Measurements from ENCODE around the gene C19orf12. TPM values are rescaled to one million over a fixed set of nuclear protein-coding genes. Genes with fewer than 3 reads are reported as not detected.

C19orf12 gene
- total and polyA plus RNA-seq, 5 donors: 37.3 to 48.2 (median 41.3) TPM

DNA sequence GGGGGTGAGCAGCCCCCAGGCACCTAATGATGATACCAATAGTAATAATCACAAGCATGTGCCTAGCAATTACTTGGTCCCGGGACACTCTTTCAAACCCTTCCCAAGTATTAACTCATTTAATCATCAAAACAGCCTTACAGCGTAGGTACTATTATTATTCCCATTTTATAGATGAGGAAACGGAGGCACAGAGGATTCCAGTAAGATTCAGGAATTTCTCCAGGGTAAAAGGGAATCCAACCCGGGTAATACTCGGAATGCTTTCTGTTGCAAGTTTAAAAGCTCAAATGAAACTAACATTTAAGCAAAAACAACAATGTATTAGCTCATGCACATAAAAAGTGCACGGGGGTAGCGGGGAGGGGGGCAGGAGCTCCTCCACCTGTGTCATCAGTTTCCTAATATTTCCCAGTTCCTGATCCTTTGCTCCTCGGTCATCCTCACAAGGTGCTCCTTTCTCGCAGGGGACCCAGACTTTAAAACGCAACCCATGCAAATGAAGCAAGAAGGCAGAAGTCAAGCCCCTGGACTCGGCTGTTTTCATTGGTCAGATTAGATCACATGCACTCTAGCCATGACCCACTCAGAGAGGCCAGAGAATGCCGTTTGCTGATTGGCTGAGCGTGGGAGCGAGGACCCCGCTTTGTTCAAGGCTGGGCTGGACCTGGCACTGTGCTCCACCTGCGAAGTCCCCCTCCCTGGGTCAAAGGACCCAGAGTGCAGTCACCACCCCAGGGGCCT lies 38.3 kb upstream of the C19orf12 start:
- Histone ChIP-seq H3K27ac (ENCODE audit: low read length) (no peak overlapping the region), H3K27me3 (ENCODE audit: control insufficient read depth, insufficient read depth) (no peaks in the 10 kb centered on the region), H3K9me3 (ENCODE audit: control insufficient read depth, low read length) (no peaks in the 10 kb centered on the region), H3K4me3 (ENCODE audit: low read length) (no peak overlapping the region), H3K4me1 (ENCODE audit: control insufficient read depth, insufficient read depth, low read length) (no peaks in the 10 kb centered on the region)
- ATAC-seq (no peak), DNase-seq (no peak)
- 86% methylated on average over 16 of the region's 16 CpGs for WGBS
- intact Hi-C loops (cut with DNase I): loop anchor here in 1 of 4 donors (10.0 kb wide), 1 partner anchor 901 kb away; no protein-coding TSS in a partner anchor

DNA sequence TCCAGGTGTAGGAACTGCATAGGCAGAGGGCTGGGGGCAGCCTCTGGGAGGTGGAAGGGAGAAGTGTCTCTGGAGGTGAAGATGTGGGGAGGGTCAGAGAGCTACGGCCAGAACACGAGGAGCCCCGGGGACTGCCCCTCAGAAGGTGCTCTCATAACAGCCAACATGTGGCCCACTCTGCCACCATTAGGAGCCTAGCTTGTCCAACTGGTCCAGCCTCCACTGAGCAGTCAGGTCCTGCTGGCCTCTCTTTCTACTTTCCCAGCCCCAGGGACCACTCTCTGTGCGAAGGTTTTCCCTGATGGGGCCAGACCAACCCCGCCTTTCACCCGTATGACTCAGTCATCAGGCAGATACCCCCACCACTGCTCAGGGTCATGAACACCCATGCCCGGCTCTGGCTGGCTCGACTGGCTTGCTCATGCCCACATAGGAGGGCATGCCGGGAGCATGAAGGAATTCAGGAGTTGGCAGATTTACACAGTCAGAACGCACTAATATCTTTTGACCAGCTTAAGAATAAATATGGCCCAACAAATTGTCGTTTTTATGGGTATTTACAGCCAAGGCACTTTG lies 37.5 kb upstream of the C19orf12 start:
- Histone ChIP-seq H3K27me3 (ENCODE audit: control insufficient read depth, insufficient read depth) (no peaks in the 10 kb centered on the region), H3K9me3 (ENCODE audit: control insufficient read depth, low read length) (no peaks in the 10 kb centered on the region), H3K4me3 (ENCODE audit: low read length) (no peak overlapping the region), H3K27ac (ENCODE audit: low read length) (no peak overlapping the region), H3K4me1 (ENCODE audit: control insufficient read depth, insufficient read depth, low read length) (no peaks in the 10 kb centered on the region)
- no peak for DNase-seq
- ATAC-seq: no peak
- intact Hi-C loops (cut with DNase I): loop anchor here in 1 of 4 donors (10.0 kb wide), 1 partner anchor 902 kb away; no protein-coding TSS in a partner anchor
- WGBS: 75% methylated on average over 11 of the region's 11 CpGs

DNA sequence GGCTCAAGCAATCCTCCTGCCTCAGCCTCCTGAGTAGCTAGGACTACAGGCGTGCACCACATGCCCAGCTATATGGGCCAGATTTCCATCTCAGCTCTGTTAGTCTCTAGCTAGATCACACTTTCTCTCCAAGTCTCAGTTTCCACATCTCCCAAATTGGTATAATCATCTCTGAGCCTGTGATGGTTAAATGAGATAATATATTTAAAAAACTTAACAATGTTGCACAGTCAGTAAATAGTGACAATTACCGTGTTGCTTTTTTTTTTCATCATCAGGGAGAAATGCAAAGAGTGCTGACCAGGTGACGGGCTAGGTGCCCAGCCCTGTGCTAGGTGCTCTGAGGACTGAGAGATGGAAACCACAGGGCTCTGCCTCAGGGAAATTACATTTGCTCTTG lies 36.9 kb upstream of the C19orf12 start:
- WGBS: 87% methylated on average over 3 of the region's 3 CpGs
- no peaks in the 10 kb centered on the region for H3K9me3 ChIP-seq (ENCODE audit: control insufficient read depth, low read length)
- H3K4me3 ChIP-seq (ENCODE audit: low read length): no peak overlapping the region
- no peaks in the 10 kb centered on the region for H3K27me3 ChIP-seq (ENCODE audit: control insufficient read depth, insufficient read depth)
- H3K27ac ChIP-seq (ENCODE audit: low read length): no peak overlapping the region
- DNase-seq: no peak
- H3K4me1 ChIP-seq (ENCODE audit: control insufficient read depth, insufficient read depth, low read length): no peaks in the 10 kb centered on the region
- intact Hi-C loops (cut with DNase I): loop anchor here in 1 of 4 donors (10.0 kb wide), 1 partner anchor 903 kb away; no protein-coding TSS in a partner anchor
- no peak for ATAC-seq

DNA sequence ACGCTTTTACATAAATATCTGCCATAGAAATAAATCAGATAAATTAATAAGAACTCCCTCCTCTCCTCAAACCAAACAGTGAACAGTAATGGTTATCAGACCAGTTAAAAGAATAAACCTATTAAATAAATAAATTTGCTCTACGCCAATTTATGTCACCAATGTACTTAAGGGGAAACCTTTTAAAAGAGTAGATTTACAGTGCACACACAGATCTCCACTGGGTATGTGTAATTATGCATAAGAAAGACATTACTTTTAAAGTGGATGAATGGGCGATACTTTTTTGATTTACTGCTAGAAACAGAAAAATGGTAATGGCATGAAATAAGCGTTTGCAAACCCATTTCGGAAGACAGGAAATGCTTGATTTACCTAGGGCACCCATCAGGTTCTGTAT lies 34.9 kb upstream of the C19orf12 start:
- DNase-seq (no peak), ATAC-seq (no peak)
- WGBS: 87% methylated on average over 5 of the region's 5 CpGs
- Histone ChIP-seq H3K4me3 (ENCODE audit: low read length) (no peak overlapping the region), H3K27me3 (ENCODE audit: control insufficient read depth, insufficient read depth) (no peaks in the 10 kb centered on the region), H3K4me1 (ENCODE audit: control insufficient read depth, insufficient read depth, low read length) (no peaks in the 10 kb centered on the region), H3K27ac (ENCODE audit: low read length) (no peak overlapping the region), H3K9me3 (ENCODE audit: control insufficient read depth, low read length) (no peaks in the 10 kb centered on the region)
- intact Hi-C loops (cut with DNase I): loop anchor here in 1 of 4 donors (10.0 kb wide), 1 partner anchor 905 kb away; no protein-coding TSS in a partner anchor

DNA sequence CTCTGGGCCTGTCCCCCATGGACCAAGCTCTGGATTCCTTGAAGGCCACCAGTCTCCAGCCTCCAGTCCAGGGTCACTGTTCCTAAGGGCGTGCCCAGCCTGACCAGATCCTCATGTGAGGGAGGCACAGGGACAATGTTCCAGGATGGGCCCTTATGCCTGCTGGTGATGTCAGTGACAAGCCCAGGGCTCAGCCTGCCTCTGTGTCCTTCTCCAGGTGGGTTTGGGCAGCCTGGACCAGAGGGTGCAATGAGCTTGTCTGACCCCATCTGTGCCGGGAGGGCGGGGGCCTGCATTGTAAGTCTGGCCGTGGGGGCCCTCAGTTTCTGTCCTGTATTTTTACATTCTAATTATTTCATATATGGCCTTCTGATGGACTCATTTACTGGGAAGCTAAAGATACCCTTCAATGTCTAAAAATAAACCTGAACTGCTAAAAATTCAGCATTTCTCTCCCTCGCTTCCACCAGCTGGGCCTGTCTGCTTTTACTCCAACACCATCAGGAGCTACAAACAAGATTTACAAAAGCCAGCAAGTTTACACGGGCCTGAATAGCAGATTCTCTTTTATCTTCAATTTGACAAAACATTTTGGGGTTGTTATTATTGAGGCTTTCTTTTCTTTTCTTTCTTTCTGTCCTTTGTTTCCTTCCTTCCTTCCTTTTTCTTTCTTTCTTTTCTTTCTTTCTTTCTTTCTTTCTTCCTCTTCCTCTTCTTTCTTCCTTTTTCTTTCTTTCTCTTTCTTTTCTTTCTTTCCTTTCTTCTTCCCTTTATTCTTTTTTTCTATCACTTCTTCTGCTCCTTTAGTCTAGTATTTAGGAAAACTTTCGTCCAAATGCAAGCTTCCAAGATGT lies 34.2 kb upstream of the C19orf12 start:
- Histone ChIP-seq H3K4me1 (ENCODE audit: control insufficient read depth, insufficient read depth, low read length) (no peaks in the 10 kb centered on the region), H3K9me3 (ENCODE audit: control insufficient read depth, low read length) (no peaks in the 10 kb centered on the region), H3K27me3 (ENCODE audit: control insufficient read depth, insufficient read depth) (no peaks in the 10 kb centered on the region), H3K4me3 (ENCODE audit: low read length) (no peak overlapping the region), H3K27ac (ENCODE audit: low read length) (no peak overlapping the region)
- no peak for ATAC-seq
- intact Hi-C loops (cut with DNase I): no loop called here
- no peak for DNase-seq
- 76% methylated on average over 7 of the region's 7 CpGs for WGBS

DNA sequence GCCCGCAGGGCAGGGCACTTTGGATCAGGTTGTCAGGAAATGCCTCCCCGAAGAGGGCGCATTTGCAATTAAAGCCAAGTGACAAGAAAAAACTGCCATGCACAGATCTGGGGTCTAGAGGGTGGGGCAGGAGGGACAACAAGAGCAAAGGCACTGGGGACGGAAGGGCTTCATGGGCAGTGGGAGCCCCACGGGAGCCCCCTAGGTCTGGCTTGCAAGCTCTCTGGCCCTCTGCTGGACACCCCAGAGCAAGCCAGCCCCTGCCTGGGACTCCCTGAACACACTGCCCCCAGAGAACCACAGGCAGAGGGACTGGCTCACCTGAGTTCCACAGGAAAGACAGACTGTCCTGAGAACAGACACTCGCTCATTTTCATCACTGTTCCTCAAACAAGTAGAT lies 30.2 kb upstream of the C19orf12 start:
- intact Hi-C loops (cut with DNase I): no loop called here
- WGBS: 57% methylated on average over 6 of the region's 6 CpGs
- no peak for DNase-seq
- H3K4me1 ChIP-seq (ENCODE audit: control insufficient read depth, insufficient read depth, low read length): no peaks in the 10 kb centered on the region
- no peak for ATAC-seq
- H3K27ac ChIP-seq (ENCODE audit: low read length): no peak overlapping the region
- H3K27me3 ChIP-seq (ENCODE audit: control insufficient read depth, insufficient read depth): no peaks in the 10 kb centered on the region
- H3K9me3 ChIP-seq (ENCODE audit: control insufficient read depth, low read length): no peaks in the 10 kb centered on the region
- H3K4me3 ChIP-seq (ENCODE audit: low read length): no peak overlapping the region

DNA sequence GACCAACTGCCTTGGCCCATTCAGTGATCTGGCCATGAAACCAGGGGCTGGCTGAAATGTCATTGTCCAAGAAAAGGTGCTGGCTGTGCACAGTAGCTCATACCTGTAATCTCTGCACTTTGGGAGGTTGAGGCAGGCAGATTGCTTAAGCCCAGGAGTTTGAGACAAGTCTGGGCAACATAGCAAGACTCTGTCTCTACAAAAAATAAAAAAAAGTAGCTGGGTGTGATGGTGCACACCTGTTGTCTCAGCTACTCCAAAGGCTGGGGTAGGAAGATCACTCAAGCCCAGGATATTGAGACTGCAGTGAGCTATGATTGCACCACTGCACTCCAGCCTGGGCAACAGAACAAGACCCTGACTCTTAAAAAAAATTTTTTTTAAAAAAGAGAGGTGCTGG lies 28.6 kb upstream of the C19orf12 start:
- Histone ChIP-seq H3K4me1 (ENCODE audit: control insufficient read depth, insufficient read depth, low read length) (no peaks in the 10 kb centered on the region), H3K9me3 (ENCODE audit: control insufficient read depth, low read length) (no peaks in the 10 kb centered on the region), H3K27ac (ENCODE audit: low read length) (no peak overlapping the region), H3K4me3 (ENCODE audit: low read length) (no peak overlapping the region), H3K27me3 (ENCODE audit: control insufficient read depth, insufficient read depth) (no peaks in the 10 kb centered on the region)
- intact Hi-C loops (cut with DNase I): no loop called here
- DNase-seq: no peak
- ATAC-seq: no peak

DNA sequence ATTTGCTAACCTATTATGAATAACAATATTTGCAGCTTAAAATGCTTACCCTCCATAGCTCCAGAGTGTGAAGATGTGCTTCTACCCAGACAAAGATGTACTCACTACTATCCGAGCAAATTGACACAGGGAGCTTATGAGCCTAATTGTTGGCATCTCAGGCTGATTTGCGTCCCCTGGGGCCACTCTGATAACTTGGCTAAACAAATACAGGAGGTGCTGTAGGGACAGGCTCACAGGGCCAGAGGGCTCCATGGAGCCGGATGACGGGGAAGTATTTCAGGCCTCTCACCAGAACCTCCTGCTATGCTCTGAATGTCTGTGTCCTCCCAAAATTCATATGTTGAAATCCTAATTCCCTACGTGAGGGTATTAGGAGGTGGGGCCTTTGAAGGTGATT lies 26.7 kb upstream of the C19orf12 start:
- Histone ChIP-seq H3K4me3 (ENCODE audit: low read length) (no peak overlapping the region), H3K27me3 (ENCODE audit: control insufficient read depth, insufficient read depth) (no peaks in the 10 kb centered on the region), H3K9me3 (ENCODE audit: control insufficient read depth, low read length) (no peaks in the 10 kb centered on the region), H3K27ac (ENCODE audit: low read length) (no peak overlapping the region), H3K4me1 (ENCODE audit: control insufficient read depth, insufficient read depth, low read length) (no peaks in the 10 kb centered on the region)
- intact Hi-C loops (cut with DNase I): no loop called here
- DNase-seq: no peak
- WGBS: 52% methylated on average over 5 of the region's 5 CpGs
- no peak for ATAC-seq

DNA sequence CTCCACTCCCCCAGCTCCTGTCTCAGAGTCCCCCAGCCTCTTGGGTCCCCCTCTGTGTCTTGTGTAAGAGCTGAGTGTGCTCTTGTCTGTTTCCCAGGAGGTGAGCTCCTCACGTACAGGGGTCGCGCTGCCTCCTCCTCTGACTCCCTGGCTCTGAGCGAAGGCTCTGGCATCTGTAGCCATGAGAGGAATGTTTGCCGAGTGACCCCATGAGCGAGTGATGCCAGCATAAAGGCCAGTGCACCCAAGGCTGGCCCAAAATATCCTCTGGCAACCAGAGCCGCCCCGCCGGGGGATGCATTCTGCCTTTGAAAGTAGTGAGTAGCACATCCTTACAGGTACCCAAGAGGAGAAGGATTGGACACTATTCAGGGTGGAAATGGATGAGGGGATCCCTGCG lies 26.2 kb upstream of the C19orf12 start:
- DNase-seq (no peak), ATAC-seq (no peak)
- WGBS: 77% methylated on average over 10 of the region's 10 CpGs
- intact Hi-C loops (cut with DNase I): no loop called here
- Histone ChIP-seq H3K4me3 (ENCODE audit: low read length) (no peak overlapping the region), H3K9me3 (ENCODE audit: control insufficient read depth, low read length) (no peaks in the 10 kb centered on the region), H3K27me3 (ENCODE audit: control insufficient read depth, insufficient read depth) (no peaks in the 10 kb centered on the region), H3K27ac (ENCODE audit: low read length) (no peak overlapping the region), H3K4me1 (ENCODE audit: control insufficient read depth, insufficient read depth, low read length) (no peaks in the 10 kb centered on the region)

DNA sequence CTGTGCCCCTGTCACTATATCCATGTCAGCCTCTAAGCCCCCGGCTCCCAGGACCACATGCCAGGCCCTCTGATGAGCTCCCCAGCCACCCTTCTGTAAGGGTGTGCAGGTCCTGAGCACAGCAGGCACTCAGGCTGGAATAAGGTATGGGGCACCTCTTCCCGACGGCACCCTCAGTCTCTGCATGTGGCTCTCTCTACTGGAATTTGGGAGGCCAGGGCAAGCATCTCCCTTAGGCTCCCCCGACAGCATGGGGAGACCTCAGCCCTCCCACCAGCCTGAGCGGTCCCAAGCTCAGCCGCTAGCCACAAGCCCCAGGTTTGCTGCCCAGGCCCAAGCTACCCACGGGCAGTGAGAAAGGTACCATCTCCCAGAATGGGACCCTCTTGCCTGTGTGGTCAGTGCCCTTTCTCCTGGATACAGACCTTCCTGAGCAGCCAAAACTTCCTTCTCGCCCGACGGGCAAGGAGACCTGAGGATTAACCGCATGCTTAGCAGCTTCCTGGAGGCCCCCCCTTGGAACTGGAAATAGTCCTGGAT lies 22.5 kb upstream of the C19orf12 start:
- no peak overlapping the region for H3K4me3 ChIP-seq (ENCODE audit: low read length)
- DNase-seq (no peak), ATAC-seq (no peak)
- H3K27me3 ChIP-seq (ENCODE audit: control insufficient read depth, insufficient read depth): no peaks in the 10 kb centered on the region
- no peaks in the 10 kb centered on the region for H3K4me1 ChIP-seq (ENCODE audit: control insufficient read depth, insufficient read depth, low read length)
- H3K27ac ChIP-seq (ENCODE audit: low read length): no peak overlapping the region
- H3K9me3 ChIP-seq (ENCODE audit: control insufficient read depth, low read length): no peaks in the 10 kb centered on the region
- intact Hi-C loops (cut with DNase I): no loop called here
- 80% methylated on average over 11 of the region's 11 CpGs for WGBS

DNA sequence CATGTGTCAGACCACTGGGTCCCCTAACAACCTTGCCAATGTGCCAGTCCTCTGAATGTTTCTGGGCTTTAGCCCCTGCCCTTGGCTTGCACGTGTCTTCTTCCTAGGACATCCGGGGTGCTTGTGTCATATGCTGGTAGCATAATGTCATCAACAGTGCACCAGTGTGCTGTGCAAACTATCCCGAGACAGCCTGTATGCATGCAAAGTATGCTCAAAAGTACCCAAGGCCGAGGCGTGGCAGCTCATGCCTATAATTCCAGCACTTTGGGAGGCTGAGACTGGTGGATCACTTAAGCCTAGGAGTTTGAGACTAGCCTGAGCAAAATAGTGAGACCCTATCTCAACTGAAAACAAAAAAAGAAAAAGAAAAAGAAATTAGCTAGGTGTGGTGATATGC lies 20.8 kb upstream of the C19orf12 start:
- H3K4me1 ChIP-seq (ENCODE audit: control insufficient read depth, insufficient read depth, low read length): no peaks in the 10 kb centered on the region
- ATAC-seq (no peak), DNase-seq (no peak)
- H3K9me3 ChIP-seq (ENCODE audit: control insufficient read depth, low read length): no peaks in the 10 kb centered on the region
- no peak overlapping the region for H3K4me3 ChIP-seq (ENCODE audit: low read length)
- intact Hi-C loops (cut with DNase I): no loop called here
- no peaks in the 10 kb centered on the region for H3K27me3 ChIP-seq (ENCODE audit: control insufficient read depth, insufficient read depth)
- WGBS: 77% methylated on average over 5 of the region's 5 CpGs
- no peak overlapping the region for H3K27ac ChIP-seq (ENCODE audit: low read length)
